ENCODE results near the gene RHBDF1.
"Not testable (repeated sequence)": the region's sequence is repeated elsewhere in the genome, so short reads cannot be mapped to it uniquely, and the experiment has no call there.

RHBDF1 gene

DNA sequence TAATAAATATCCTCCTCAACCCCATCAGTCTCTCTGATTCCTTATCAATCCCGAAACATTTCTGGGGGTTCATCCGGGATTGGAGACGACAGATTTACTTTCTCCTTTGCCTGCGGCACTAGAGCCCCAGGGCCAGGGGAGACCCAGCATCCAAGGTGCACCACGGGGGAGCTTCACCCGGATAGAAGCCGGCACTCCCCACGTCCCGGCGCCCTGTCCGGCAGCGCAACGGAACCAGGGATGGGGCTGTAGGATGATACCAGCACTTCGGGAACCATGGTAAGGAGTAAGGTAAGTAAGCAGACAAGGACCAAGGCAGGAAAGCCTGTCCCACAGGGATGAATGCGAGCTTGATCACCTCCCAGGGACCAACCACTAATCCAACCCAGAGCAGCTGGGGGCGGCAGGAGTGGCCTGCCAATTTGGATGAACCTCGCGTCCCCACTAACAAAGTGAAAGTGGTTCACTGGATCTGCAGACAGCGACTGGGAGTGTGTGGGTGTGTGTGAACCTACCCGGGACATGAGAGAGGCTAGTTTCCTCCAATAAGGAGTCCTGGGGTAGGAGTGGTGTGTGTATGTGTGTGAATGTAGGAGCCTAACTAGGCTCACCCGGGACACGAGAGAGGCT is 30.9 kb downstream of the RHBDF1 start:
- DNase-seq (ENCODE audit: extremely low spot score) = no peak
- TF ChIP-seq, protein P1, sequence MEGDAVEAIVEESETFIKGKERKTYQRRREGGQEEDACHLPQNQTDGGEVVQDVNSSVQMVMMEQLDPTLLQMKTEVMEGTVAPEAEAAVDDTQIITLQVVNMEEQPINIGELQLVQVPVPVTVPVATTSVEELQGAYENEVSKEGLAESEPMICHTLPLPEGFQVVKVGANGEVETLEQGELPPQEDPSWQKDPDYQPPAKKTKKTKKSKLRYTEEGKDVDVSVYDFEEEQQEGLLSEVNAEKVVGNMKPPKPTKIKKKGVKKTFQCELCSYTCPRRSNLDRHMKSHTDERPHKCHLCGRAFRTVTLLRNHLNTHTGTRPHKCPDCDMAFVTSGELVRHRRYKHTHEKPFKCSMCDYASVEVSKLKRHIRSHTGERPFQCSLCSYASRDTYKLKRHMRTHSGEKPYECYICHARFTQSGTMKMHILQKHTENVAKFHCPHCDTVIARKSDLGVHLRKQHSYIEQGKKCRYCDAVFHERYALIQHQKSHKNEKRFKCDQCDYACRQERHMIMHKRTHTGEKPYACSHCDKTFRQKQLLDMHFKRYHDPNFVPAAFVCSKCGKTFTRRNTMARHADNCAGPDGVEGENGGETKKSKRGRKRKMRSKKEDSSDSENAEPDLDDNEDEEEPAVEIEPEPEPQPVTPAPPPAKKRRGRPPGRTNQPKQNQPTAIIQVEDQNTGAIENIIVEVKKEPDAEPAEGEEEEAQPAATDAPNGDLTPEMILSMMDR (IDR thresholded peaks at IDR 0.05; ENCODE audit: control extremely low read depth, extremely low read depth, low read depth, missing control alignments) = no peak
- POLR2A ChIA-PET = no interaction called here
- CTCF ChIA-PET = interaction anchor here (1.0 kb wide), 1 partner anchor 24 kb away, joined by 3 read pairs; no protein-coding TSS in a partner anchor

DNA sequence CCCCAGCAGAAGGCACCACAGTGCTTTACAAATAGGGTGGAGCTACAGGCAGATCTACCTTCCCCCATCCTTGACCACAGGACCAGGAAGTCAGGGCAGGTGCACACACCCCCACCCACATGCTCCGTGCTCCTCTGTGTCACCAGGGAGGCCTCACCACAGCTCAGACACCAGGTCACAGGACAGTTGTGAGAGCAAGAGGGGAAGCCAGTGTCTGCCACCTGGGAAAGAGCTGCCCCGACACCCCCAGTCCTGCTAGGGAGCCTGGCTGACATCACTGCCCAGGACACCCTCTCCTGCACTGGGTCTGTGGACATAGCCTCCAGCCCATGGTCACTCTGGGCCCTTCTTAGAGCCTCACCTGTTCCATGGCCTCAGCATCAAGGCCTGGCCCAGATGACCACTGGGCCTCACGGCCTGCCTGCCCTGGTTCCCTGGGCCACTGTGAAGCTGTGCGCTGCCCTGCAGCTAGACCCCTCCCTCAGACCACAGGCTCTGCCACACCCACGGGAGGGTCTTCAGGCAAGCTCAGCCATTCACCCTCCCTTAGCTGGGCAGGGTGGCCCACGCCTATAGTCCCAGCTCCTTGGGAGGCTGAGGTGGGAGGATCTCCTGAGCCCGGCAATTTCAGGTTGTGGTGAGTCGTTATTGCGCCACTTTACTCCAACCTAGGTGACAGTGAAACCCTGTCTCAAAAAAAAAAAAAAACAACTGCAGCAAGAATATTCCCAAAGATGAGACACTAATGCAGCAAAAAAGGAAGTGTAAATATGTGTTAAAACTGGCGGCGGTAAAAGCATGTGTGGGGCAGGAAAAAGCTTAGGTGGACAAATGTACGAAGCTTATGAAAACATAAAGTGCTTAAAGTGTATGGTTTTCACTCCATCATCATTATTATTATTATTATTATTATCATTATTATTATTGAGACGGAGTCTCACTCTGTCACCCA is 33.2 kb downstream of the RHBDF1 start:
- TF ChIP-seq, protein P1 (IDR thresholded peaks at IDR 0.05; ENCODE audit: control extremely low read depth, extremely low read depth, low read depth, missing control alignments) = no peak
- POLR2A ChIA-PET = interaction anchor here (0.7 kb wide), 1 partner anchor 52 kb away, joined by 7 read pairs; no protein-coding TSS in a partner anchor
- CTCF ChIA-PET = interaction anchor here (1.1 to 2.2 kb wide), 5 partner anchors 9 to 68 kb away, joined by 3 to 11 read pairs (median 5); no protein-coding TSS in a partner anchor
- DNase-seq (ENCODE audit: extremely low spot score) = peak; percentile 89

DNA sequence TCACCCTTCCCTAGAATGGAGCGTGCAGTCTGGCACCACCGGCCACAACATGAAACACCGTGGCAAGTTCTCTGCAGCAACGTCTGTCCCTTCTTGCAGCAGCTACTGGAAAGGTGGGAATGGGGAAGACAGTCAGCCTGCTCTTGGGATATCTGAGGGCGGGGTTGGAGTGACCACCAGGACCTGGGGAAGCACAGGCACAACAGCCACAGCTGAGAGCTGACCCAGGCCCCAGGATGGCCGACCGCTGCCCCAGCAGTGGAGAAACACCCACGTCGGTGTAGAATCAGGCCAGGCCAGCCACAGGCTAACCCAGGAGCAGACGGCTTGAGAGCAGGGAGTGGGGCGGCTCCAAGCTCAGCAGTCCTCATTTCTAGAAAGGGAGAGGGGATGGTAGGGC is 34.2 kb downstream of the RHBDF1 start:
- DNase-seq (ENCODE audit: extremely low spot score); POLR2A ChIA-PET: not testable (repeated sequence)
- CTCF ChIA-PET = interaction anchor here (1.4 to 2.2 kb wide), 3 partner anchors 10 to 59 kb away, joined by 5 to 11 read pairs (median 10); no protein-coding TSS in a partner anchor

DNA sequence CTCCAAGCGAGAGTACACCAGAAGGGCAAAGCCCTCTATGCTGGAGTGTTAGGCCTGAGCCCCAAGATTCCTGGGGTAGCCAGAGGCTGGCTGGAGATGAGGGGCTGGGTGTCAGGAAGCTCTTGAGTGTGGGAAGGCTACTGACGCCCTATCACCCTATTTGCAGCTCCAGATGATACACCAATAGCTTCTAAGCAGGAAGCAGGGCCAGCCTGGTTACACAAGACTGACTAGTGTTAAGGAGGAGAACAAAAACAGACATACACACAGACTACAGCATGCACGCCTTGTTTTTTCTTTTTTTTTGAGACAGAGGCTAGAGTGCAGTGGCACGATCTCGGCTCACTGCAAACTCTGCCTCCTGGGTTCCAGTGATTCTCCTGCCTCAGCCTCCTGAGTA is 34.9 kb downstream of the RHBDF1 start:
- ChIA-PET CTCF (no interaction called here), POLR2A (no interaction called here)
- DNase-seq (ENCODE audit: extremely low spot score) = no peak
- TF ChIP-seq, protein P1 (IDR thresholded peaks at IDR 0.05; ENCODE audit: control extremely low read depth, extremely low read depth, low read depth, missing control alignments) = no peak

DNA sequence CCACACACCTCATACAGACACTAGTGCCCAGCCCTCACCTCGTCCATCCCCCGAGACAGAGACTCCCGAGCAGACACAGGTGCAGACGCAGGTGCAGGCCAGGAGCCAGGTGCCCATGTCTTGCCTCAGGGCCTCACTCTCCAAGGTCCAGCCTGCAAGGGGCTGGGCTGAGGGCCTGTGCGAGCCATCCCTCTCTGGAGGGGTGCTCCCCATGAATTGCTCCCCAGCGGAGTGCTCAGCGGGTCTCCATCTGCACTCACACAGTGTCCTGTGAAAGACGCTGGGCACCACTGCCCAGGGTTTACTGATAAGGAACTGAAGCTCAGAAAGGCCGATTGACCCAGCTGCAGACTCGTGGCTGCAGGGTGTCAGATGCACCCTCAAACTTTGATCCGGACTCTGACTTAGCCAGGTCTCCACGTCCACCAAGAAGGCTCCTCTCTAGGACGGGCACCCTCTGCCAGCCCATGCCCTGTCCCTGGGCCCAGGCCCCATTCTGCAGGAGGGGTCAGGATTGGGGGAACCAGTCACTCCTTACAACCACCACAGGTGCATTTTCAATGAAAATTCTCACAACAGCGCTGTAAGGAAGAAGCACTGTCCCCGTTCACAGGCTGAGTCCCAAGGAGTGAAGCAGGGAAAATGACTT is 36.0 kb downstream of the RHBDF1 start:
- ChIA-PET POLR2A (no interaction called here), CTCF (no interaction called here)
- TF ChIP-seq, protein P1 (IDR thresholded peaks at IDR 0.05; ENCODE audit: control extremely low read depth, extremely low read depth, low read depth, missing control alignments) = no peak
- DNase-seq (ENCODE audit: extremely low spot score) = no peak

GRCh38 chr16:35678-36305 is 36.6 kb downstream of the RHBDF1 start:
- ChIA-PET POLR2A (no interaction called here), CTCF (no interaction called here)
- no peak for DNase-seq (ENCODE audit: extremely low spot score)
- TF ChIP-seq, protein P1 (IDR thresholded peaks at IDR 0.05; ENCODE audit: control extremely low read depth, extremely low read depth, low read depth, missing control alignments) = no peak
